ENCODE results near the gene ARHGAP26.

ARHGAP26 gene

GRCh38 chr5:143224672-143225071 lies 454.5 kb downstream of the ARHGAP26 start:
- DNase-seq (ENCODE audit: low read depth) = no peak
- H3K4me3 ChIP-seq (ENCODE audit: low read depth, low read length) = no peak overlapping the region

- no peak for DNase-seq (ENCODE audit: low read depth)
- no peak overlapping the region for H3K4me3 ChIP-seq (ENCODE audit: low read depth, low read length)
Measured at GRCh38 chr5:143225511-143225910, 455.3 kb downstream of the ARHGAP26 start.

- DNase-seq (ENCODE audit: low read depth) = no peak
- H3K4me3 ChIP-seq (ENCODE audit: low read depth, low read length) = no peak overlapping the region
Measured at GRCh38 chr5:143226361-143226760, 456.2 kb downstream of the ARHGAP26 start.

GRCh38 chr5:143226872-143227271 lies 456.7 kb downstream of the ARHGAP26 start:
- DNase-seq (ENCODE audit: low read depth) = no peak
- H3K4me3 ChIP-seq (ENCODE audit: low read depth, low read length) = no peak overlapping the region

- H3K4me3 ChIP-seq (ENCODE audit: low read depth, low read length) = no peak overlapping the region
- no peak for DNase-seq (ENCODE audit: low read depth)
Measured at GRCh38 chr5:143227301-143227700, 457.1 kb downstream of the ARHGAP26 start.

GRCh38 chr5:143228597-143229293 lies 458.6 kb downstream of the ARHGAP26 start:
- no peak for DNase-seq (ENCODE audit: low read depth)
- no peak overlapping the region for H3K4me3 ChIP-seq (ENCODE audit: low read depth, low read length)

- DNase-seq (ENCODE audit: low read depth) = no peak
- H3K4me3 ChIP-seq (ENCODE audit: low read depth, low read length) = no peak overlapping the region
Measured at GRCh38 chr5:143229426-143229895, 459.3 kb downstream of the ARHGAP26 start.

- no peak for DNase-seq (ENCODE audit: low read depth)
Measured at GRCh38 chr5:143229896-143230675, 459.9 kb downstream of the ARHGAP26 start.

GRCh38 chr5:143230676-143230996 lies 460.5 kb downstream of the ARHGAP26 start:
- H3K4me3 ChIP-seq (ENCODE audit: low read depth, low read length) = no peak overlapping the region
- DNase-seq (ENCODE audit: low read depth) = no peak

More at GRCh38 chr5:143229896-143230675, 459.9 kb downstream of the ARHGAP26 start:
- H3K4me3 ChIP-seq (ENCODE audit: low read depth, low read length) = no peak overlapping the region

- DNase-seq (ENCODE audit: low read depth) = no peak
- no peak overlapping the region for H3K4me3 ChIP-seq (ENCODE audit: low read depth, low read length)
Measured at GRCh38 chr5:143231416-143231815, 461.2 kb downstream of the ARHGAP26 start.

GRCh38 chr5:143231973-143232812 lies 462.0 kb downstream of the ARHGAP26 start:
- no peak for DNase-seq (ENCODE audit: low read depth)
- H3K4me3 ChIP-seq (ENCODE audit: low read depth, low read length) = no peak overlapping the region

GRCh38 chr5:143233031-143233430 lies 462.9 kb downstream of the ARHGAP26 start:
- H3K4me3 ChIP-seq (ENCODE audit: low read depth, low read length) = no peak overlapping the region
- DNase-seq (ENCODE audit: low read depth) = no peak

GRCh38 chr5:143234162-143234842 lies 464.1 kb downstream of the ARHGAP26 start:
- DNase-seq (ENCODE audit: low read depth) = no peak

GRCh38 chr5:143235423-143235822 lies 465.2 kb downstream of the ARHGAP26 start:
- H3K4me3 ChIP-seq (ENCODE audit: low read depth, low read length) = no peak overlapping the region
- peak; percentile 72 for DNase-seq (ENCODE audit: low read depth)

More at GRCh38 chr5:143234162-143234842, 464.1 kb downstream of the ARHGAP26 start:
- no peak overlapping the region for H3K4me3 ChIP-seq (ENCODE audit: low read depth, low read length)

GRCh38 chr5:143236682-143237081 lies 466.5 kb downstream of the ARHGAP26 start:
- H3K4me3 ChIP-seq (ENCODE audit: low read depth, low read length) = no peak overlapping the region
- no peak for DNase-seq (ENCODE audit: low read depth)

GRCh38 chr5:143237664-143238063 lies 467.5 kb downstream of the ARHGAP26 start:
- H3K4me3 ChIP-seq (ENCODE audit: low read depth, low read length) = no peak overlapping the region
- DNase-seq (ENCODE audit: low read depth) = no peak

- no peak for DNase-seq (ENCODE audit: low read depth)
Measured at GRCh38 chr5:143238620-143239019, 468.4 kb downstream of the ARHGAP26 start.

GRCh38 chr5:143239882-143240518 lies 469.8 kb downstream of the ARHGAP26 start:
- DNase-seq (ENCODE audit: low read depth) = no peak

More at GRCh38 chr5:143238620-143239019, 468.4 kb downstream of the ARHGAP26 start:
- no peak overlapping the region for H3K4me3 ChIP-seq (ENCODE audit: low read depth, low read length)

GRCh38 chr5:143241892-143242291 lies 471.7 kb downstream of the ARHGAP26 start:
- DNase-seq (ENCODE audit: low read depth) = no peak
- no peak overlapping the region for H3K4me3 ChIP-seq (ENCODE audit: low read depth, low read length)

More at GRCh38 chr5:143239882-143240518, 469.8 kb downstream of the ARHGAP26 start:
- H3K4me3 ChIP-seq (ENCODE audit: low read depth, low read length) = no peak overlapping the region
